Type B pancreatic cell (in vitro differentiated cells): ENCODE measurements around the gene ASIC2. TPM values are rescaled to one million over a fixed set of nuclear protein-coding genes. Genes with fewer than 3 reads are reported as not detected.

Experiments used
- DNase-seq: peaks from one replicate; pipeline ENCODE4 v3.0.0; 2021; ENCODE audit warnings: mixed read lengths; ENCODE audit not compliant: unreplicated experiment; ENCODE audit errors: extremely low spot score
- H3K27ac Mint-ChIP-seq: 2 replicates; pipeline ENCODE4 v1.8.0; 2021; ENCODE audit warnings: mild to moderate bottlenecking, mixed read lengths
- H3K27me3 Mint-ChIP-seq: 2 replicates; pipeline ENCODE4 v1.8.0; 2021; ENCODE audit warnings: mixed read lengths
- H3K36me3 Mint-ChIP-seq: 2 replicates; pipeline ENCODE4 v1.8.0; 2021; ENCODE audit warnings: mixed read lengths
- H3K4me1 Mint-ChIP-seq: one replicate; pipeline ENCODE4 v1.8.0; 2021; ENCODE audit warnings: mixed read lengths; ENCODE audit not compliant: unreplicated experiment
- H3K4me3 Mint-ChIP-seq: 2 replicates; pipeline ENCODE4 v1.8.0; 2021; ENCODE audit warnings: mild to moderate bottlenecking, mixed read lengths
- H3K9me3 Mint-ChIP-seq: 2 replicates; pipeline ENCODE4 v1.8.0; 2021; ENCODE audit warnings: mixed read lengths
- CTCF ChIP-seq: fragments of 200-600 bp; sonication (generic); conservative IDR thresholded peaks from 2 replicates; pipeline ENCODE4 v1.5.0; 2021; ENCODE audit warnings: antibody characterized with exemption, mild to moderate bottlenecking
- total RNA-seq: library from RNA; stranded (reverse); gene quantifications from 2 replicates; pipeline ENCODE4 v1.2.1, GENCODE V29; 2021; ENCODE audit warnings: low replicate concordance

ASIC2 gene
- total RNA-seq, 1 donor from 2014 or later = 3.4 TPM

- H3K27ac Mint-ChIP-seq = no peak overlapping the region
- H3K4me1 Mint-ChIP-seq = no peaks in the 10 kb centered on the region
- H3K9me3 Mint-ChIP-seq = no peaks in the 10 kb centered on the region
- H3K36me3 Mint-ChIP-seq = no peaks in the 10 kb centered on the region
- TF ChIP-seq CTCF = no peak
- no peak for DNase-seq
- peaks cover 50% of the 10 kb centered on the region for H3K27me3 Mint-ChIP-seq
- no peak overlapping the region for H3K4me3 Mint-ChIP-seq
Observed at GRCh38 chr17:33115366-33115765, 177.7 kb downstream of the ASIC2 start.

GRCh38 chr17:33113991-33114370 is 179.1 kb downstream of the ASIC2 start:
- no peaks in the 10 kb centered on the region for H3K4me1 Mint-ChIP-seq
- H3K36me3 Mint-ChIP-seq = no peaks in the 10 kb centered on the region
- H3K27ac Mint-ChIP-seq = no peak overlapping the region
- no peaks in the 10 kb centered on the region for H3K9me3 Mint-ChIP-seq
- no peak for TF ChIP-seq CTCF
- no peak overlapping the region for H3K4me3 Mint-ChIP-seq
- peaks cover 39% of the 10 kb centered on the region for H3K27me3 Mint-ChIP-seq
- no peak for DNase-seq

GRCh38 chr17:33113276-33113990 is 179.7 kb downstream of the ASIC2 start:
- H3K27me3 Mint-ChIP-seq = peaks cover 35% of the 10 kb centered on the region

GRCh38 chr17:33112763-33113162 is 180.3 kb downstream of the ASIC2 start:
- Mint-ChIP-seq H3K36me3 (no peaks in the 10 kb centered on the region), H3K9me3 (no peaks in the 10 kb centered on the region), H3K27me3 (peaks cover 31% of the 10 kb centered on the region), H3K4me3 (no peak overlapping the region), H3K27ac (no peak overlapping the region), H3K4me1 (no peaks in the 10 kb centered on the region)
- TF ChIP-seq CTCF = no peak
- no peak for DNase-seq

More at GRCh38 chr17:33113276-33113990, 179.7 kb downstream of the ASIC2 start:
- no peak overlapping the region for H3K27ac Mint-ChIP-seq
- no peak for TF ChIP-seq CTCF
- no peak overlapping the region for H3K4me3 Mint-ChIP-seq
- no peaks in the 10 kb centered on the region for H3K36me3 Mint-ChIP-seq
- no peaks in the 10 kb centered on the region for H3K4me1 Mint-ChIP-seq
- H3K9me3 Mint-ChIP-seq = no peaks in the 10 kb centered on the region
- no peak for DNase-seq

GRCh38 chr17:33109336-33110072 is 183.6 kb downstream of the ASIC2 start:
- no peaks in the 10 kb centered on the region for H3K4me1 Mint-ChIP-seq
- H3K9me3 Mint-ChIP-seq = no peaks in the 10 kb centered on the region
- no peak for DNase-seq
- no peaks in the 10 kb centered on the region for H3K36me3 Mint-ChIP-seq
- no peak for TF ChIP-seq CTCF
- H3K27ac Mint-ChIP-seq = no peak overlapping the region
- H3K4me3 Mint-ChIP-seq = no peak overlapping the region
- peaks cover 23% of the 10 kb centered on the region for H3K27me3 Mint-ChIP-seq
